ENCODE results near the gene ITGA2.

The ITGA2 gene

DNA sequence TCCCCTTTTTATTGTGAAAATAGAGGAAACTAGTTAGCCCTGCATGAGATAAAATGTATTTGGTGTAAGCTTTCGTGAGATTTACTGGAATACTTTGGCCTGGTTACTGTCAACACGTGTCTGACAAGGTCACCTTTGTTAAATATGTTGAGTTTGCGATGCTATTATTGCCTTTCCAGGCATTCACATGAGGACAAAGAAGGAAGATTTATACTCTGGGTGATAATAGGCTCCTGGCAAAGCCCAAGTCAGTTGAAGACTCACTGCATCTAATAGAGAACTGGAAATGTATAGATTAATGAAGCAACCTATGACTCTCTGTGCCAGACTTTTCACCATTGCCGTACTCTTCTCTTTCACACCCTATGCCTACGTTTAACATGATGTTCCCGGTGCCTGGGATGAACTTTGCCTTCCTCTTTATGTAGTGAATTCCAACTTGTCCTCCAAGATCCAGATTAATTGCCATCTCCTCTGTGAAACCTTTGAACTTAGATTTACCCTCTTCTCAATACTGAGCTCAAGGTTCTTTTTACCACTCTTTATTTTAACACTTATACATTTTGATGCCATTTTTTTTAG, 33.9 kb downstream of the ITGA2 start:
- FAIRE-seq = no peak

DNA sequence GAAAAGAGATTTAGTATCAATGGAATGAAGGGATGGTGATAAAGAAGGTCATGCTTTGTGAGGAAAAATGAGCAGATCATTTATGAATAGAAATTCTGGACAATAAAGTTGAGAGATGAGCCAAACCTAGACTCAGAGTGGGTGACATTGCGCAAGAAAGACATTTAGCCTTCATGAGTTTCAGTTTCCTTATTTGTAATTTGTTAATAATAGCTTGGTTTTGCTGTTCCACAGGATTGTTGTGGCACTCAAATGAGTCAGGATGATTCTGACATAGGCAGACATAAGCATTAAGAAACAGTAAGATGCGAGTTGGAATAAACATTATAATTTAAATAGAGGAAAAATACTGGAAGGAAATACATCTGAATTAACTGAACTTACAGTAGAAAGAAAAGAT, 34.8 kb downstream of the ITGA2 start:
- FAIRE-seq = no peak

DNA sequence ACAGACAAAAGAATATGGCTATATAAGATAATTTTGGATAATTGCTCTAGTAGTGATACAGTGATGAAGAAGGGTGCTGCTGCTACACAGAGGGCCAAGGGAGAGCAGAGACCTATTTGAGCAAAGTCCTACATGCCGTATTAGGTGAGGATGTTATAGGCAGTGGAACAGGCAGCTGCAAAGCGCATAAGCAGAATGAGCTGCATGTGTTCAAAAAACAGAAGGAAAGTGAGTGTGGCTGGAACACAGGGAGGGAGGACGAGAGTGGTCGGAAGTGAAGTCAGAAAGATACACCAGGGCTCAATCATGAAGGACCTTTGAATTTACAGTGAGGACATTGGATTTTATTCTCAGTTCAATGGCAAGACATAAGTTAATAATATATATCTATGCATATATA, 35.4 kb downstream of the ITGA2 start:
- no peak for FAIRE-seq

DNA sequence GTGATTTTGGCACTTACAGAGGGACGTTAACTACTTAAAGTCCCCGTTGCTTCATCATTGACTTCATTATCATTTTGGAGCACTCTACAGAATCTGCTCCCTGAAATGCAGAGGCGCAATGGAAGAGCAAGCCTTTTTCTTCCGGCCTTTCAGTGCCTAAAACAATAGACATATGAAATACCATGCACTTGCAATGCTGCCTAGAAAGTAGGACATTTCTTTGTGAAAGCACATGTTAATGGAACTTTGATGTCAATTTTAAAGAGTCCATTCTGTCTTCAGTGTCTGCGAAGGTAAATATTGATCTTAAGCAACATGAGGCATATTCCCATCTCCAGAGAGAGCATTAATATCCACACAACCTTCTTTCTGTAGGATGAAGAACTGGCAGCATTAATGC, 36.3 kb downstream of the ITGA2 start:
- FAIRE-seq = no peak

DNA sequence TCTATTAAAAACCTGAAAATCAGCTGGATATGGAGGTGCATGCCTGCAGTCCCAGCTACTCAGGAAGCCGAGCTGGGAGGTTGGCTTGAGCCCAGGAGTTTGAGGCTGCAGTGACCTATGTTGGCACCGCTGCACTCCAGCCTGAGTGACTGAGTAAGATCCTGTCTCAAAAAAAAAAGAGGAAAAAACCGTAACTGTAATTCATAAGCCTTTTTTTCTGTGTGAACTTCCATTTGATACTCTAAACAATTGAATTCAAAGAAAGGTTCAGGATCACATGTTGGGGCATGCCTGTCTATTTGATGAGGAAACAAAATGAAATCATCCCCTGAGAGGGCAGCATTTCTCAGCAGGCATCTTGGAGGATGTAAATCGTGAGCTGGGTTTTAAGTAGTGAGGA, 38.8 kb downstream of the ITGA2 start:
- no peak for FAIRE-seq

DNA sequence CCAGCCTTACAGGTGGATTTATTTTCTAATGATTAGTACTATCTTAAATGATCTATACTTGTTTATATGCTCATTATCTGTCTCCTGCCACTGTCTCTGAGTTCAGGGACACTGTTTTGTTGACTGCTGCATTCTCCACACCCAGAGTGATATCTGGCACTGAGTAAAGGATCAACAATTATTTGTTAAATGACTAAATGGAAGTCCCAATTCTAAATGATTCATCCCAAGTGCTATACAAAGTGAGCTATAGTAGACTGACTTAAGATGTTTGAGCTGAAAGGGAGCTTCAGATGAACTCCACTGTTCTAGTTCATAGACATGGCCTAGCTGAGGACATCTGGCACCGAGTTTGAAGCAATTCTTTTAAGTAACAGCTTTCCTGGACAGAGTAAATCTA, 40.5 kb downstream of the ITGA2 start:
- FAIRE-seq = no peak

DNA sequence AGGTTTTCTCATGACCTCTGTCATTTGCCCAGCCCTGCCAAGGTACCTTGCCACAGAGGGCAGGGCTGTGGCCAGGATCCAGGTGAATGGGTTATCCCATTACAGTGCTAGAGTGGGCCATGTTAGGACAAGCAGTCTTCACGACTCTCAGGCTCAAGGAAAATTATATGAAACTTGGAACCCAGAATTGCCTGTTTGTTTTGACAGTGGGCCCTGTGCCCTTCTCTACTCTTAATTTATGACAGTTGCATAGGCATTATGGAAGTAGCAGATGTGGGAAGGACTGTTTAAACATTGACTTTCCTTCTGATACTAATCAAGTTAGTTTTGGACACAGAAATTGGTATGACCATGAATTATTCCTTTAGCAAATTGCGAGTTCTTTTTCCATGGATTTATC, 41.7 kb downstream of the ITGA2 start:
- FAIRE-seq = no peak

DNA sequence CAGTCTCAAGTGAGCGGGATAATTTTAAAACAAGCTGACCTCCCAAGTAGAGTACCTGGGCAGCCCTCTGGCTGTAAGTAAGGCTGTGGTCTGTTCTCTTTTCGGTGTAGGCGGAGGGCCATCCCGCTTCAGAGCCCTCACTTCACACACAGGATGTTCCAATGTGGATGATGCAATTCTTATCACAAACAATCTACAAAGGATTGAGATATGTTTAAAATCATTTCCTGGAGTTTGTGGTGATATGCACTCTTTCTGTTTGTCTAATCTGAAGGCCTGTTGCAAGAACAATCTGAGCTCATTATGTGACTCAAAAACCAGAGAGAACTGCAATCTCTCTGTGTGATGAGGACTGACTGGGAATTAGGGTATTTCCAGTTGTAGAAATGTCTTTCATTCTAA, 42.5 kb downstream of the ITGA2 start:
- FAIRE-seq = no peak

DNA sequence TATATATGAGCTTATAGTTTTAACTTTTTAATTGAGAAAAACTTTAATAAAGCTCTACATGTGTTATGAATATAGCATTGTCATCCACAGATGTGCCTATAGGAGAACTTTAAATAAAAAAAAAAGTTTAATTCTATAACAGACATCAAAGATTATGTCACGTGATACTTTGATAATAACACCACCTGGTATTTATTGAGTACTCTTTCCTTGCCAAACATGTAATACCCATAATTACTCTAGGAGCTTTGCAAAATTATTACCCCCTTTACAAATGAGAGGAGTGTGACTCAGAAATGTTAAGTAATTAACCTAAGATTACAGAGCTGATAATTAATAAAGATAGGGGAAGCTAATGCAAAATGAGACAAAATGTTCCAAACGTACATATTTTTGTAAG, 43.0 kb downstream of the ITGA2 start:
- FAIRE-seq = no peak

DNA sequence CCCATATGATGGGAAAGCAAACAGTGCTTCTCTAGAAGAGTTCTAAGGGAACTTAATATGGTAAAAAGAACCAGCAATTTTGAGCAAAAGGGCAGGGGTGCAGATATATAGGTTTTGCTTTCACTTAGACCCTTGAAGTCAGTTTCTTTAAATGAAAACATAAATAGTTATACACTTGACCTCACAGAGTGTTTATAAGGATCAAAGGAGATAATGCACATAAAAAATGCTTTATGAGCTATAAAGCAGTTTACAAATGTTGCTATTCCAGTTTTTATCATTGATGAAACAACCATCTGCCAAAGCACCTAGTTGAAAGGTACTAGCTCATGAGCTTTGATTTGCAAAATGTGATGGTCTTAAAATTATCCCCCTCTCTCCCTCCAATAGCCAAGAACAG, 45.7 kb downstream of the ITGA2 start:
- no peak for FAIRE-seq

DNA sequence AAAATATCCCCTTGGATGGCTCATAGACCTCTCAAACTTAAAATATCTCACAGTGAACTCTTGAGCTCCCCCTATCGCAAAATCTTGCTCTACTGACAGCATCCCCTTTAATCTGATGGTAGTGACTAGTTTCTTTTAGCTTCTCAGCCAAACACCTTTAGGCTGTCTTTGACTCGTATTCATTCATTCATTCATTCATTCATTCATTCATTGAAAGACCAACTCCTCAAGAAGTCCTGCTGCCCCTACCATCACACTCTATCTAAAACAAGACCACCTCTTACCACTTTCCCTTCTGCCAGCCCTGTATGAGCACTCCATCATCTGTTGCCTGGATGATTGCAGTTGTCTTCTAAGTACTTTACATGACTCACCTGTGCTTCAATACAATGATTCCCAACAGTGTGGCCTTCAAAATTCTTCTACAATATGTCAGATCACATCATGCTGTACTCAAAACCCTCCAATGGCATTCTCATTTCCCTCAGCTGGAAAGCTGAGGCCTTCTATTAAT, 46.8 kb downstream of the ITGA2 start:
- no peak for FAIRE-seq

DNA sequence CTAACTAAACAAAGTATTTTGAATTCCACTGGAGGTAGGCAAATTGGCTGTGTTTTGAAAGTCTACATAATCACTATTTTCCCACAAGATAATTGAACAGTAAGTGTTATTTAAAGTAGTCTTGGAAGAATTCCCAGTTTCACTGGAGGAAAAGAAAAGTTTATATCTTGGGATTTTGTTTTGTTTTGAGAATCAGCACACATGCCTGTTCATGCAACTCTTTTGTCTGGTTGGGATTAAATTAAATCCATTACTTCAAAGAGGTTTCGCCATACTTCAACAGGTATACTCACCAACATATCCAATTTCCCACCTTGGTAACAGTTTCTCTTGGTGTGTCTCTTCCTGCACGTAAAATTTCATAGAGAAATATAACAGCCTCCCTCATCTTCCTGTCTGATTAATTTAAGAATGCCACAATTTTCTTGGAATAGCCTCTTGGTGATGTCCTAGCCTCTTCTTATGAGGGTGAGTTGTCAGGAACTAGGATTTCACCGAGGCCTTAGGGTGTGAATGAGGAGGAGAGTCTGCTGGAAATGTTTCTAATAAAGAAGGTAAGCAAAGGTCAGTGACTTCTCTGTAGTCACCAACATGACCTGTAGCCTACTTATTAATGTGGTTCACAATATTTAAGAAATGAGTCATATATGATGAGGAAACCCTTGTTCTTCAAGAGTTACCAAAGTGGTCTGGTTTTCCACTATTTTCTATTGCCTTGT, 48.1 kb downstream of the ITGA2 start:
- FAIRE-seq = no peak

DNA sequence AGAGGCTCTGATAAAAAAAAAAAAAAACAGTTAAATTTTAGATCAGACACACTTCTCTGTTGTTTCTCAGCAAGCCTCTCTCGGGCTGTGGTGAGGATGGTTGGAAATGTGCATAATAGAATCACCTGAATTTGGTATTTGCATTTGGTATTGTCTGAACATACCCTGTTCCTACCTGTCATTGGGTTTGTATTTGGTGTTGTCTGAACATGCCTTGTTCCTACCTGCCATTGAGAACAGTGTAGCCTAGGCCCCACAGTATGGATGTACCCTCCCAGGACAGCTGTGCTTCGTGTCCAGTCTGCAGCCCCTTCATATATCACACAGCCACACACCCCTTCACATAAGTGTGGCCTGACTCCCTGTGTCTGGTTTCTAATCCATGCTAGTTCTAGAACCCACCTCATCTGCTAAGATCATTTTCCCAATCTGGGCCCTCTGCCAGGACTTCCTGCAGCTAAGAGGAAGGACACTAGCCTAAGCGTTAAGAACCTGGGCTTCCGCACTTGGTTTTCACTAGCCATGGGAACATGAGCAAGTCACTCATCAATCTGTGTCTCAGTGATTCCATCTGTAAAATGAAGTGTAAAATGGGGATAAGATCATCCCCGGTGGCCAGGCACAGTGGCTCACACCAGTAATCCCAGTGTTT, 49.2 kb downstream of the ITGA2 start:
- FAIRE-seq = no peak

DNA sequence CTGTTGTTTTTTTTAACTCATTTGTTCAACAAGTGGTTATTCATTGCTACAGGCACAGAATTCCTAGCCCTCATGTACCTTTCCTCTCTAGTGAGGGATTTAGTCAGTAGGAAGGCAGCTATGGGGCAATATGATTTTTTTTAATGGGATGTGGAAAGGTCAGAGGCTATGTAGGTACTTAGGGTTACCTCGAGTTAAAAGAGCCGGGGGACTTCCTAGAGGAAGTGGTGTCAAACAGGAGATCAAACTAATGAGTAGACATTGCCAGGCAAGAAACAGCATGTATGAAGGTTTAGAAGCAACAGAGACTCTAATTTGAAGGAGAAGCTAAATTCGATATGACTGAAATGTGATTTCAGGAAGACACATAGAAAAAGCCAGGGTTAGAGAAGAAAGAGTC, 50.7 kb downstream of the ITGA2 start:
- no peak for FAIRE-seq

DNA sequence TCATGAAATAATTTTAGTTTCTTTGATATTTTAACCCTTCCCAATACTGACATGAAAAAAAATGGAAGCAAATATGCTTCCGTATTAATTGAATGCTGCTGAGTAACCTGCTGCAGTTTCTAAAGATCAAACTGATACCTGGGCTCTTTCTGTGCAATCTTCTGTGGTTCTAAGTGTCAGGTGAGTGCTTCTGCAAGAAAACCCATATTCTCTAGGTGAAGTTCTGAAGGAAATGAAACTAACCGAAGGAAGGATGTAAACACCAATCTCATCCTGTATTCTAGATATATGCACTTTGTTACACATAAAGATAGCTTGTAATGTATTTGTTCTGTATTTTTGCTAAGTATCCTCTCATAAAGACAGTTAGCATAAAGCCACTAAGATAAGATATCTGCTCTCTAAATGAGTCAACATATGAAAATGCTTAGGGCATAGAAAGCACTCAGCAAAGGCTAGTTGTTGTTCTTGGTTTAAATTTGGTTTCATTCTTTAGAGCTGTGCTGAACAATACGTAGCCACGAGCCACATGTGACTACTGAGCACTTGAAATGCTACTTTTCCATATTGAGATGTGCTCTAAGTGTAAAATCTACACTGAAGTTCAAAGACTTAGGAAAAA, 52.0 kb downstream of the ITGA2 start:
- FAIRE-seq = no peak

DNA sequence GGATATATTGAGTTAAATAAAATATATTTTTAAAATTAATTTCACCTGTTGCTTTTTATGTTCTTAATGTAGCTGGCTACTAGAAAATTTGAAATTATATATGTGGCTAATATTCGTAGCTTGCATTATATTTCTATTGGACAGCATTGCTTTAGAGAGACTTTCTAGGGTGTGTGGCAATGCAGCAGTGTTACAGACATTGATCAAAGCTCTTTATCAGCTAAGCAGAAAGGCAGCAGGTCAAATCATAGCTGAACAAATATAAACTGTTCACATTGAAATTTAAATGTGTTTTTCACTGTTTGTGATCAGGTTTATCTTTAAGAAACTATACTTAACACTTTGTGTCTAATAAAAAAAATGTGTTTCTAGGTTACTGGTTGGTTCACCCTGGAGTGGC, 52.6 kb downstream of the ITGA2 start:
- FAIRE-seq = no peak

DNA sequence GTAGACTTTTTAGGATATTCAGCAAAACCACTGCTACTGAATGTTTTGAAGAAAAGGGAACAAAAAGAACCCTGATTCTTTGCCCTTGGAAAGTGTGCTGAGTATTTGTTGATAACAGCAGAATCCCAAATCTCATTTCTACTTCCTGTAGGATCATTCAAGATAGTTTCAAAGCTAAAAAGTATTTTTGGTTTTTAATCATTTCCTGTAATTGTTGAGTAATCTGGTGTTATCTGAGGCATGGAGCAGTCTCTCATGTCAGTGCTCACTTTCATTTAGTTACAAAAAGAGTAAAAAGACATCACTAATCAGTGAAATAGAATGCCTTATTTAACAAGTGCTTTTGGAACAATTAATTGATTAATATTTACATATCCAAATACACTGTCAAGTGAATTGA, 56.1 kb downstream of the ITGA2 start:
- FAIRE-seq = peak; percentile 75

DNA sequence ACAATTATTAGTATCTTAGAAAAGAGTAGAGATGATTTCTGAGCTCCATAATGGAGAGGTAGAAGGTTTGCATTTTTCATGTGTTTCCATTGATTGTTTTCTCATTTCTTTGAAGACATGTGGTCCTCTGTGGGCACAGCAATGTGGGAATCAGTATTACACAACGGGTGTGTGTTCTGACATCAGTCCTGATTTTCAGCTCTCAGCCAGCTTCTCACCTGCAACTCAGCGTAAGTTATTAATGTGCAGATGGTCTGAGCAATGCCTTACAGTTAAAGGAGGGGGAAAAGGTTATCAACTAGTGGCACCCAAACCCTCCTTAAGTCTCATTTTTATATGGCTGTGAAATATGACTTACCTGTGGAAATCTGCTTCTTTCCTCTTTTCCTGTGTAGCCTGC, 59.1 kb downstream of the ITGA2 start:
- FAIRE-seq = no peak

DNA sequence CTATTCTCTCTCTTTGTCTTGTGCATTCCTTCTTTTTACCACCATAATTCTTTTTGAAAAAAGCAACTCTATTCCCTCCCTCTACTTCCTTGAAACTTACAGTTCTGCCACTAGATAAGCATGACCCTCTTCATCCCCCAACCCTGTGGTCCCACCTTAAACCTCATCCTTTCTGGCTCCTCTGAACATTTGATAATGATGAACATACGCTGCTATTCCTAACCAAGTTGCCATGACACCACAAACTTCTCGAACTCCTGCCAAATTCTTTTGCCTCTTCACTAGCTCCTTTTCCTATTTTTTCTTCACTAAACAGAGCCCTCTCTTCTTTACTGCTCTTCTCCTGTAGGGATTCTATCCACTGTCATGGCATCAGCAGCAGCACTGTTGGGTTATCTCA, 63.3 kb downstream of the ITGA2 start:
- no peak for FAIRE-seq

DNA sequence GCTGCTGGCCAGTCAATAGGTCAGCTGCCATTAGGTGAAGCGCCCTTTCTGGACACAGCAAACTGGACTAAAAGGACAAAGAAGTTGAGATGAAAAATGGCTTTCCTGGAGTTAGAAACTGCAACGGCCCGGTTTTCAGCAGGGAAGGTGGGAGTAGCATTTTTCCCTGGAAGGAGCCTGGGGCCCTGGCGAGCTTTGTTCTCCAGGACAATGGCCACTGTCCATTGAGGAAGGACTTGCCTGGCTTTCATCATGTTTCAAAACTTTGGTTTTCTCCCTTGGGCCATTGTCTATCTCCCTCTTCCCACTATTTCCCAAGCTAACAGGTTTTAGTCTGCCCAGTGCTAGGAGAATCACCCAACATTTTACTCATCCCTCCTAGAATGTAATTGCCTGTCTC, 64.2 kb downstream of the ITGA2 start:
- no peak for FAIRE-seq

DNA sequence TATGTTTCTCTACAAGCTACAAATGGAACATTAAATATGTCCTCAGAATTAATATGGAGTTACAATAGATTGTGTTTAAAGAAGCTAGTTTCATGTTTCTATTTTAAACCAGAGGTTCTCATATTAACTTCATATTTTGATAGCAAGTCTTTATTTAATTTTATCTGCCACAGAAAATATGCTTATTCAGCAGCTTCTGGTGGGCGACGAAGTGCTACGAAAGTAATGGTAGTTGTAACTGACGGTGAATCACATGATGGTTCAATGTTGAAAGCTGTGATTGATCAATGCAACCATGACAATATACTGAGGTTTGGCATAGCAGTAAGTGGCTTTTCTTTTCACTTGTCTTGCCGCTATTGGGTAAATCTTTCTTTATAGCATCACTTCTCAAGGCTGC, 66.2 kb downstream of the ITGA2 start:
- no peak for FAIRE-seq

DNA sequence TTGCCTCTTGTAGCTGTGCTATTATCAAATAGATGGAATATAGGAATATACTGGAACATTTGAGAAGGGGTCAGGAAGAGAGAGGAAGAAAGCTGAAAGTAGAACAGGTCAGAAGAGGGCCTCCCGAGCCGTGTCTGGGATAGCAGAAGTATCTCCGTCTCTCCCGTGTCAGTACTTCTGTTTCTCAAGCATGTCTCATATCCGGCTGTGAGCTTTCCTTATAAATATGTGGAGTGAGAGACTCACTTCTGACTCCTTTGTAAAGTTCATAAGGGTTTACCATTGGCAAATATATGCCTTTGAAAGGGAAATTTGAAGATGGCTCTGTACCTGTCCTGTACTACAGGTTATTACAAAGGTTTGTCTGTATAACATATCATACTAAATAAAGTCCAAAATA, 70.1 kb downstream of the ITGA2 start:
- no peak for FAIRE-seq

DNA sequence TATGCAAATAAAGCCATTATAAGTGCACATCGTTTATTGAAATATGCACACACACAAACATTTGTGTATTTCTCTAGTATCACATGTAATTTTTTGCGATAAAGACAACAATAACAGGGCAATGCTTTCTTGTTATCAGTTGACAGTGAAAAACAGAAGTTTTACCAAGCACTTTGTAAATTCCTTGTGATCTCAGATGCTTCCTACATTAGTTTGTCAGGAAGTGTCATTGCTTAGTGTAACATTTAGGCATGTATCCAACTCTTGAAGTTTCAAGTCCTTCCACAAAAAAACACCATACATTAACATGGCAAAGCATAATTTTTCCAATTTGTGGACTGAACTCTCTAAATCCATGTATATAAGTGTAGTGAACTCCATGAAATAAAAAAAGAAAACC, 74.0 kb downstream of the ITGA2 start:
- no peak for FAIRE-seq

DNA sequence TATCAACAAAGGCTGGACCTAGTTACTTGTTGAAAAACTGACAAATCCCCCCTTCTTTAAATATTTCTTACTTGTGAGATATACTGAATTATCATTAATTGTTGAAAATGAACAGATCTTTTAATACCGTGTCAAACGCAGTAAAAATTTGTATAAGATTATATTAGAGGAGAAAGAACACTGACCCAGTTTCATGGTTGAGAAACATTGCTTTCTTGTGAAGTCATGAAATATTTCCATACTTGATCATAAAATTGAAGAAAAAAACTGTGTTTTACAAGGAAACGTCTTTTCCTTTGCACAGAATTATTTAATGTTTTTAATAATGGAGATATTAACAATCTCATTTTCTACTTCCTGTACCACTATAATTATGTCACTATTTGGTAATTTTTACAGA, 74.6 kb downstream of the ITGA2 start:
- no peak for FAIRE-seq
